Mesodermal cell (in vitro differentiated cells): Measurements from ENCODE around the gene OCLN.
A peak's percentile ranks its signal among the peaks of the same experiment; 100 is the strongest.
"Not testable (repeated sequence)": the region's sequence is repeated elsewhere in the genome, so short reads cannot be mapped to it uniquely, and the experiment has no call there.

Experiments
- H3K27ac ChIP-seq: 2 replicates; pipeline ENCODE4 v1.7.0; 2013; ENCODE audit warnings: mild to moderate bottlenecking, low read depth, low read length, moderate library complexity; ENCODE audit not compliant: severe bottlenecking
- H3K36me3 ChIP-seq: 2 replicates; pipeline ENCODE4 v1.7.1; 2013; ENCODE audit warnings: mild to moderate bottlenecking, low read length, moderate library complexity; ENCODE audit not compliant: control insufficient read depth, insufficient read depth
- H3K4me1 ChIP-seq: one replicate; pipeline ENCODE4 v1.7.1; 2013; ENCODE audit warnings: mild to moderate bottlenecking, low read length; ENCODE audit not compliant: insufficient read depth, control insufficient read depth, poor library complexity, severe bottlenecking
- H3K4me3 ChIP-seq: 2 replicates; pipeline ENCODE4 v1.7.0; 2013; ENCODE audit warnings: low read length, control low read depth, mild to moderate bottlenecking; ENCODE audit not compliant: insufficient read depth, poor library complexity, severe bottlenecking; ENCODE audit errors: extremely low read depth
- H3K9me3 ChIP-seq: 2 replicates; pipeline ENCODE4 v1.7.1; 2013; ENCODE audit warnings: mild to moderate bottlenecking, low read length, moderate library complexity; ENCODE audit not compliant: control insufficient read depth
- whole genome bisulfite sequencing, 2 experiments: methylation state at CpG; one replicate each; pipeline ENCODE4 v1.1.5; 2013; ENCODE audit warnings: missing lambda C conversion rate in 2 of 2; ENCODE audit not compliant: insufficient coverage in 2 of 2; 5-methylcytosine and 5-hydroxymethylcytosine counted together

The OCLN gene

DNA sequence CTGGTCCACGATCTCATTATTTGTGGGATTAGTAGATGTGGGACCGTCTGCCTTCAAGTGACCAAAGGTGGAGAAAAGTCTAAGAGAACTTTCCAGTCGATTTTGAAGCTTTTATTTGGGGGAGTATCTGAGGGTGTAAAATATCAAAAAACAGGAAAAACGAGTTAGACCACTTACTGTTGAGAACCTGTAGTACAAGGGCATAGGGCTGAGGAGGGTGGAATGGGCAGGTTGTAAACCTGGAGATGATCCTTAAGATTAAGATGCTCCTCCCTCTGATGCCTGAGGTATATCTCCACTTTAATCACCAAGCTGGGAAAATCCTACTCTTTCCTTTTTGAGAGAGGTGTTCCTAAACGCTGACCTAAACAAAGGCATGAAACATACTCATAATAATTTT is 35.4 kb downstream of the OCLN start:
- WGBS, 2 experiments: 77 to 80% methylated on average over 3 to 5 of the region's 5 CpGs
- H3K4me3 ChIP-seq: no peak overlapping the region
- no peaks in the 10 kb centered on the region for H3K36me3 ChIP-seq
- H3K27ac ChIP-seq: no peak overlapping the region
- no peaks in the 10 kb centered on the region for H3K9me3 ChIP-seq
- no peaks in the 10 kb centered on the region for H3K4me1 ChIP-seq

- Histone ChIP-seq H3K4me3 (no peak overlapping the region), H3K9me3 (no peaks in the 10 kb centered on the region), H3K4me1 (no peaks in the 10 kb centered on the region), H3K27ac (no peak overlapping the region), H3K36me3 (no peaks in the 10 kb centered on the region)
- WGBS, 2 experiments: 100% methylated on average over 1 of the region's 4 CpGs; no CpG with 5 or more reads in 1 of the 2 experiments
These were observed 36.0 kb downstream of the OCLN start for GRCh38 chr5:69528609-69529008.

DNA sequence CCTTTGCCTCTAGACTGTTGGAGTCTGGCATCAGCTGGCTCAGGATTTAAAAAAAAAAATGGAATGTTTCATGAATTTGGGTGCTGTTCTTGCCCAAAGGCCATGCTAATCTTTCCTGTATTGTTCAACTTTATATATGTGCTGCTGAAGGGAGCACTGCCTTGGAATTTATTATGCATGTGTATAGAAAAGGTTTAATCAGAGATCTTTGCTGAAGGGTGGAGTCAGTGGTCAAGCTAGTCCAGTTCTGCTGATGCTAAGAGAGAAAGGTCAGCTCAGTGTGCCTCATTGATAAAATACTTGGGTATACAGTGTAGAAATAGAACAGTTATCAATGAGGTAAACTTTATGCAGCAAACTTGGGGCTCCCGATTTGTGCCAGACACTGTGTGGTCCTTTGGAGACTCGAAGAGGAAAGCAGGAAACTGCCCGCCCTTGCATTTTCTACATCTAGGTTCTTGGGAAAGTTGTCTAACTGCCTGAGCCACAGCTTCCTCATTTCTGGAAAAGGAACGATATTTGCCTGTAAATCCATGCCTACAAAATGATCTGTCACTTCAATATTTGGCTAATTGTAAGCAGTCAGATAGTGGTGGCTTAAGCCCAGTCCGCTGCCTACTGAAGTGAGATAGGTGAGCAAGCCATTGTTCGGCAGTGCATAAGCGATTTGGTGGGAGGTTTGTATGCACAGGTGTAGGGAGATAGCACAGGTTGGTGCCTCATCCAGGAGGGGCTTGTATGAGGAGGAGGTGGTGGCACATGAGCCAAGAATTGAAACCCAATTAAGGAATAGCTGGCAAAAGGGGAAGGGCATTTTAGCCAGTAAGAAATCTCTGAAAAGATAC is 38.2 kb downstream of the OCLN start:
- Histone ChIP-seq H3K27ac (no peak overlapping the region), H3K4me1 (no peaks in the 10 kb centered on the region), H3K36me3 (no peaks in the 10 kb centered on the region), H3K9me3 (no peaks in the 10 kb centered on the region), H3K4me3 (no peak overlapping the region)
- WGBS, 2 experiments: 94 to 95% methylated on average over 6 of the region's 7 CpGs

DNA sequence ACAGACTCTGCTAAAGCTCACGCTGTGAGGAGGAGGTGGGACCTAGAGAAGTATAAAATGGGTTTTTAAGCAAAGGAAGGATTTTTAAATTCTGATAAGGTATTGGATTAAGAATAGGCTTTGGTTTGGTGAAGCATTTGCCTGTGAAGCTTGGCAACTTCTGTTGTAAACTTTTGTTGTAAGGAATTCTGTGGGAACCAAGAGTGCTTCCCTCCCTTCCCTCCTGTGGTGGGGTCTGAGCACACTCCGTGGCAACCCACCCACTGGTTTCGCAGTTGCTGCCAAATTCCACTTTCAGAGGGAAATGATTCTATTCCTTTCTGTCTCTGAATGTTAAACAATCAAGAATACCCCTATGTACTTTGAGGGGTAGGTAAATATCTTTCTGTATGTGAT is 38.8 kb downstream of the OCLN start:
- Histone ChIP-seq H3K4me1 (no peaks in the 10 kb centered on the region), H3K27ac (no peak overlapping the region), H3K4me3 (no peak overlapping the region), H3K36me3 (no peaks in the 10 kb centered on the region), H3K9me3 (no peaks in the 10 kb centered on the region)
- WGBS, 2 experiments: 89 to 100% methylated on average over 1 of the region's 3 CpGs

DNA sequence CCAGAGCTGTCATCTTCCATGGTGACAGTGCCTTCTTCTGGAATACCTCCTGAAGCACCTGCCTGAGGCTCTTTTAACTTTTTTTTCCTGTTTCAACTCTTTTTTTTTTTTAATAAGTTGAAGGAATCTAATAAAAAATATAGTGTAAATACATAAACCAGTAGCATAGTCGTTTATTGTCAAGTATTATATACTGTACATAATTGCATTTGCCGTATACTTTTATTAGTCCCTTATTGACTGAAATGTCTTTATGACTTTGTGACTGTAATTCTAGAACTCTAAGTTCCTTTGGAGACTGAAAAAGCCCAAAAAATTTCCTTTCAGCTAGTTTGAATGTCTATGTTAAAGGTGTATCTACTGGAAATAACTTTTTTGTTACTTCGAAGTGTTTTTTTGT is 45.3 kb downstream of the OCLN start:
- not testable (repeated sequence) for H3K27ac ChIP-seq, H3K9me3 ChIP-seq, H3K36me3 ChIP-seq, H3K4me1 ChIP-seq, H3K4me3 ChIP-seq
- WGBS, 2 experiments: no CpG with 5 or more reads among the region's 3 CpGs

GRCh38 chr5:69538735-69539134 is 46.1 kb downstream of the OCLN start:
- not testable (repeated sequence) for H3K27ac ChIP-seq, H3K9me3 ChIP-seq, H3K4me1 ChIP-seq, H3K4me3 ChIP-seq, H3K36me3 ChIP-seq
- no CpG with 5 or more reads among the region's 2 CpGs for WGBS, 2 experiments

- not testable (repeated sequence) for H3K9me3 ChIP-seq, H3K27ac ChIP-seq, H3K36me3 ChIP-seq, H3K4me1 ChIP-seq, H3K4me3 ChIP-seq
- no CpG with 5 or more reads among the region's 1 CpG for WGBS, 2 experiments
These were observed 48.8 kb downstream of the OCLN start for GRCh38 chr5:69541347-69541746.

DNA sequence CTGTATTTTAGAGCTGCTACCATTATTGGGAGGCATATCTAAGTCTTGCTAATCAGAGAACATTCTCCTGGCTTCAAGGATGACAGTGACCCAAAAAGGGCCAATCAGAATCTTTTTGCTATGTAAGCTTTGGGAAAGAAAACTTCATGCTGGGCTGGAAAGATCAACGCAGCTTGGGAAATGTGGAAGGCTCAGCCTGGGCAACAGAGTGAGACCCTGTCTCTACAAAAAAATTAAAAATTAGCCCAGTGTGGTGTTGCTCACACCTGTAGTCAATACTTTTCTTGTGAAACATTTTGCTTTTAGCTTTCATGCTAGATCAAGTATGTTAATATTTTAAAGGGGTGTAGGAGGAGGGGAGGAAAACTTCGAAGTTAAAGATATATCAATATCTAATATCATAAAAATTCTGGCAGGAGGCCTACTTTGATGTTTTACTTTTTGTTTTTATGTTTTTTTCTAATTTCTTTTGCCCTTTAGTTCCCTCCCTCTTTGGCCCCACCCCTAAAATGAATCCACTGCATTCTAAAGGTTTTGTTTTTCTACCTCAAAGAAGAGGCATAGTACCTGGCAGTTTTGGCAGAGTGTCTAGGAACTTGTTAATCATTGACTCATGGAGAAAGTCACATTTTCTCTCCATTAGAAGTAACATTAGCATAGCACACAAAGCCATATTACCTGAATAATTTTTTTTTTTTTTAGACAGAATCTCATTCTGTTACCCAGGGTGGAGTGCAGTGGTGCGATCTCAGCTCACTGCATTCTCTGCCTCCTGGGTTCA is 50.4 kb downstream of the OCLN start:
- H3K36me3 ChIP-seq, H3K4me3 ChIP-seq, H3K4me1 ChIP-seq, H3K27ac ChIP-seq, H3K9me3 ChIP-seq: not testable (repeated sequence)
- WGBS, 2 experiments: no CpG with 5 or more reads among the region's 3 CpGs

GRCh38 chr5:69544602-69545001 is 52.0 kb downstream of the OCLN start:
- not testable (repeated sequence) for H3K4me1 ChIP-seq, H3K4me3 ChIP-seq, H3K36me3 ChIP-seq, H3K27ac ChIP-seq, H3K9me3 ChIP-seq
- no CpG with 5 or more reads among the region's 7 CpGs for WGBS, 2 experiments

DNA sequence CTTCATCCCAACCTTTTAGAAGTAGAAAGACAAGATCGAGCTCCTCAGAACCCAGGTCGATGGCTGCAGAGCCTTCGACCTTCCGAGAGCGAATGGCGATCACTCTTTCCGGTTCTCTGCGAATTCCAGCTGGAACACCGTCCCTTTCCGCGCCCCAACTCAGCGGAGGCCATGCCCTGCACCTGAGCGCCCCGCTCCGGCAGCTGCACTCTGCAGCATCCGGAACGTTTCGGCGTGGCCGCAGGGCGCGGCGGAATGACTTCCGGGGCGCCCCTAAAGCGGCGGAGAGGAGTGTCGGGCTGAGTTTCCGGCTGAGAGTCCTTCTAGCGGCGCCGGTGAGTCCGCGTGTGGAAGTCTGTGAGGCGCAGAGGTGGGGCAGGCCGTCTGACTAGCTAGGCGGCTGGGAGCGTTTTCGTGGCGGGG is 67.3 kb downstream of the OCLN start, which contains the start of gene GTF2H2C:
Gene GTF2H2C, plus strand, starts transcription at position 284 of the 423 bp plus-strand sequence. CDS start 4,942 bp downstream, outside the sequence.
- H3K9me3 ChIP-seq, H3K36me3 ChIP-seq, H3K4me1 ChIP-seq, H3K27ac ChIP-seq: not testable (repeated sequence)
- WGBS, 2 experiments: 6 to 8% methylated on average over 4 to 7 of the region's 40 CpGs
- H3K4me3 ChIP-seq: peak within 1 kb of the TSS; percentile 36
